Measurements from ENCODE around the gene RAB3C.
"Not testable (repeated sequence)": the region's sequence is repeated elsewhere in the genome, so short reads cannot be mapped to it uniquely, and the experiment has no call there.

RAB3C gene

GRCh38 chr5:58680503-58680902 lies 97.6 kb downstream of the RAB3C start:
- no peak for FAIRE-seq

GRCh38 chr5:58681943-58682342 lies 99.1 kb downstream of the RAB3C start:
- FAIRE-seq, result no peak

- FAIRE-seq, result no peak
Measured at GRCh38 chr5:58683567-58683966, 100.7 kb downstream of the RAB3C start.

- no peak for FAIRE-seq
Measured at GRCh38 chr5:58687079-58687478, 104.2 kb downstream of the RAB3C start.

- FAIRE-seq, result no peak
Measured at GRCh38 chr5:58687595-58687994, 104.7 kb downstream of the RAB3C start.

DNA sequence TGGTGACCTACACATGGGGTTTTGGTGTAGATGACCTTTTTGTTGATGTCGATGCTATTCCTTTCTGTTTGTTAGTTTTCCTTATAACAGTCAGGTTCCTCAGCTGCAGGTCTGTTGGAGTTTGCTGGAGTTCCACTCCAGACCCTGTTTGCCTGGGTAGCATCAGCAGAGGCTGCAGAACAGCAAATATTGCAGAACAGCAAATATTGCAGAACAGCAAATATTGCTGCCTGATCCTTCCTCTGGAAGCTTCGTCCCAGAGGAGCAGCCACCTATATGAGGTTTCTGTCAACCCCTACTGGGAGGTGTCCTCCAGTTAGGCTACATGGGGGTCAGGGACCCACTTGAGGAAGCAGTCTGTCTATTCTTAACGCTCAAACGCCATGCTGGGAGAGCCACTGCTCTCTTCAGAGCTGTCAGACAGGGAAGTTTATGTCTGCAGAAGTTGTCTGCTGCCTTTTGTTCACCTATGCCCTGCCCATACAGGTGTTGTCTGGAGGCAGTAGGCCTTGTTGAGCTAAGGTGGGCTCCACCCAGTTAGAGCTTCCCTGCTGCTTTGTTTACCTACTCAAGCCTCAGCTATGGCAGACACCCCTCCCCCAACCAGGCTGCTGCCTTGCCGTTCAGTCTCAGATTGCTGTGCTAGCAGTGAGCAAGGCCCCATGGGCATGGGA lies 116.3 kb downstream of the RAB3C start:
- not testable (repeated sequence) for FAIRE-seq

GRCh38 chr5:58699762-58700118 lies 116.9 kb downstream of the RAB3C start:
- no peak for FAIRE-seq

DNA sequence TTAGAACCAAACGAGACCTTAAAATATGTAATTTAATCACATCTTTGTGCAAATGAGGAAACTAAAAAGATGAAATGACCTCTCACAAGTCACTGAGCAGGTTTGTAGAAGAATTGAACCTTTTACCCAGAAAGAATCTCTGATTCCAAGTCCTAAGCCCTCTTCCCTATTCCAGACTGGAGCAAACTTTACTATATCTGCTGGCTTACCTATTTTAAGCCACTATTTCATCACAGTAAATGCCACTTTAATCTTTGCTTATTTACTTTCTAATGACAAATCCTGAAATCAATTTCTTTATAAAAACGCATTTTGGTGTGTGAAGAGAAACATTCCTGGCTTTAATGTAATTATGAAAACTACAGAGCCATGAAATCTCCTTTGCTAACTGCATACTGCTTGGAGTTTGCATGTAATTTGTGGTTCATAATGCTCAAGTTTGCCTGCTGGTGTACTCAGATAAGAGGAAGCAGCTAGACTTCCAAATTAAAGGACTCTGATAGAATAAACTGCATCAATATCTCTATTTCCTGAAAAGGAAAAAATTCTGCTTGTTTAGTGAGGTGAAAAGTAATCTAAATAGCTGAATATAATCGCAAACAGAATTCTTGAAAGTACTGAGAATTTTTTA lies 121.2 kb downstream of the RAB3C start:
- no peak for FAIRE-seq

GRCh38 chr5:58706736-58707135 lies 123.9 kb downstream of the RAB3C start:
- no peak for FAIRE-seq

- no peak for FAIRE-seq
Measured at GRCh38 chr5:58708456-58708855, 125.6 kb downstream of the RAB3C start.

GRCh38 chr5:58710425-58710824 lies 127.5 kb downstream of the RAB3C start:
- FAIRE-seq, result not testable (repeated sequence)

DNA sequence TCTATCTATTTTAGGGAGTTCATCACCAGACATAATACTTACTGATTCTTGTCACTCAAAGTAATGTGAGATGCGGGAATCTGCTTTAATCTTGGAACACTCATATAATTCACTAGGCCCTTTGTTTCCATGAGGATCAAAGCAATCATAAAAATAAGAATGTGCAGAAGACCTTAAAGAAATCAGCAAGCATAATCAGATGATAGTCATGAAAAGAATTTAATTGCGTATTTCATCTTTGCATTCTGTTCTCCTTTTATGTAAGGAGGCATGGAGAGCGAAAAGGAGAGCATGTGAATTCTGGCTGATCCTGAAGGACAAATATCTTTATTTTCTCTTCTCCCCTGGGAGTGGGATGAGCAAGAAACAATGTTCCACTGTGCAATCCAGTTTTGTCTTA lies 128.0 kb downstream of the RAB3C start:
- FAIRE-seq, result no peak

GRCh38 chr5:58711965-58712364 lies 129.1 kb downstream of the RAB3C start:
- FAIRE-seq, result no peak

DNA sequence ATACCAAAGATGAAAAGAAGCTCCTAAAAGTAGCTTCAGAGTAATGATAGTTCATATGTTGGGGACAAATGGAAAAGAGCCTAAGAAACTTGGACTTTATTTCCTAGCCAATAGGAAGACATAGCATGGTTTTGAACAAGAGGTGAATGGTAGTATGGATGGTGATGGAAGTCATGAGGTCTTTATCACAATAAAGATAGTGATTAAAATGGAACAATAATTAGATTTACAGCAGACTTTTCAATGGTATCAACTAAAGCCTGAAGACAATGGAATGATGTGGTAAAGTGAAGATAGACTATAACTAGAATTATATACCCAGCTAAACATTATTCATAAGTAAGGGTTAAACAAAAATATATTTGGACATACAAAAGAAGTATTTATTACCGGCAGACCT lies 131.2 kb downstream of the RAB3C start:
- FAIRE-seq, result no peak

GRCh38 chr5:58715997-58716656 lies 133.3 kb downstream of the RAB3C start:
- FAIRE-seq, result no peak

- FAIRE-seq, result no peak
Measured at GRCh38 chr5:58716713-58717112, 133.8 kb downstream of the RAB3C start.

- FAIRE-seq, result no peak
Measured at GRCh38 chr5:58717303-58718007, 134.6 kb downstream of the RAB3C start.

DNA sequence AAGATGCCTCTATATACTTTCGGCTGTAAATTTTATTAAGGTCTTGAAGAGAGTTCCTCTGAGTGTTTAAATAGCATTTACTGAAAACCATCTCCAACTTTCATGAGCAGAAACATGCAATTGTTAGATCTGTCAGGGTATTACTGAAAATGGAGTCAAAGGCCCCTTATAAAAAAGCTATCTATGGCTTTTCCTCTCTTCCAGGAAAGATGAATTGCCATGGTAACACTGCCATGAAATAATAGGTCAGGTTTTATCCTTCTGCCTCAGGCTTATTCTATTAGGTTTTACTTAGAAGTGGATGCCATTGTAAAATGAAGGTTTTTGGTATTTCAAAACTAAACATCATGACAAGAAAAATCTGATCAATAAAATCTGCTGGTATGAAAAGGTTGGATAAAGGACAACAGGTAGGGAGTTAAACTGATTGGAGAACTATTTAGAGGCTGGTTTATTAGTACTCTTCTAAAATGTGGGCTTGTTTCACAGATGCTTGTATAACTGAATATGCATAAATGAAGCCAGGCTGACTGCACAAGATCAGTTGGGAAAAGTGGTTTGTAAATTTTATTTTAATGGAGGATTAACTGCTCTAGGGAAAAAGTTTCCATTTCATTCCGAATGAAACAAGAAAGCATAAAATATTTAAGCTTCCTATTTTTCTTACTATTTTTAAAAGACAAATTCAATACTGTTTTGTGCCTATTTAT lies 135.5 kb downstream of the RAB3C start:
- FAIRE-seq, result no peak

GRCh38 chr5:58722160-58722559 lies 139.3 kb downstream of the RAB3C start:
- no peak for FAIRE-seq

GRCh38 chr5:58724992-58725391 lies 142.1 kb downstream of the RAB3C start:
- FAIRE-seq, result no peak

- no peak for FAIRE-seq
Measured at GRCh38 chr5:58731641-58732040, 148.8 kb downstream of the RAB3C start.

DNA sequence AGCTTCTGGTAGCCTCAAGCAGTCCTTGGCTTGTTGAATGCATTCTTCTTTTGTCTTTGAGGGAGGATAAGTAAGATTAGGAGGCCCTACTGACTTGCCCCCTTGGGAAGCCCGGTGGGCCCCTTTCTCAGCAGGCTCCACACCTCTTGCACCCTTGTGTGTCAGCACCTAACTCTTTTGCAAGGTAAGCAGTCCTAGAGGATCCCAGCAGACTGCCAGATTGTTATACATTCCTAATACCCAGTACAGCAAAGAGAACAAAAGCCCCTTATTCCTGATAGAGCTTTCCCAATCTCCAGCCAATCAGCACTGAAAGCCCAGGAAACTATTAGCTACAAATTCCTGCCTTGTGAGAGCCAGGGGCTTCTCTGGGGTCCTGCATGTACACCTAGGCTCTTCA lies 152.8 kb downstream of the RAB3C start:
- FAIRE-seq, result no peak

- FAIRE-seq, result no peak
Measured at GRCh38 chr5:58736214-58736613, 153.3 kb downstream of the RAB3C start.
